Naive B cell (primary cell): Measurements from ENCODE around the gene SLIT1. TPM values are rescaled to one million over a fixed set of nuclear protein-coding genes. Genes with fewer than 3 reads are reported as not detected.

ENCODE experiments used
- ATAC-seq, 2 donors: fragments of 150-1000 bp; cut with Tn5 transposase; 2 replicates each; pipeline ENCODE4 v1.10.0; 2021; ENCODE audit warnings: low read depth in 2 of 2, mild to moderate bottlenecking in 2 of 2, moderate library complexity in 2 of 2
- DNase-seq: peaks from one replicate; pipeline ENCODE4 v3.0.0; 2022
- H3K27ac Mint-ChIP-seq, 6 donors: one replicate each; pipeline ENCODE4 v1.8.0; 2020 to 2022; ENCODE audit warnings: mild to moderate bottlenecking in 6 of 6, mixed read lengths in 6 of 6, moderate library complexity in 5 of 6, inconsistent platforms in 2 of 6
- H3K27me3 Mint-ChIP-seq, 3 donors: one replicate each; pipeline ENCODE4 v1.8.0; 2021 to 2022; ENCODE audit warnings: mixed read lengths in 3 of 3, mild to moderate bottlenecking in 1 of 3
- H3K36me3 Mint-ChIP-seq, 2 donors: one replicate each; pipeline ENCODE4 v1.8.0; 2020 to 2022; ENCODE audit warnings: mixed read lengths in 2 of 2, inconsistent platforms in 1 of 2, mild to moderate bottlenecking in 1 of 2
- H3K4me1 Mint-ChIP-seq, 3 donors: one replicate each; pipeline ENCODE4 v1.8.0; 2020 to 2022; ENCODE audit warnings: mixed read lengths in 3 of 3, inconsistent platforms in 1 of 3, mild to moderate bottlenecking in 1 of 3, moderate library complexity in 1 of 3
- H3K4me3 Mint-ChIP-seq, 8 donors: one replicate each; pipeline ENCODE4 v1.8.0; 2020 to 2022; ENCODE audit warnings: mild to moderate bottlenecking in 8 of 8, mixed read lengths in 8 of 8, moderate library complexity in 8 of 8, inconsistent platforms in 2 of 8
- H3K9me3 Mint-ChIP-seq, 7 donors: one replicate each; pipeline ENCODE4 v1.8.0; 2020 to 2022; ENCODE audit warnings: mixed read lengths in 7 of 7, mild to moderate bottlenecking in 5 of 7, inconsistent platforms in 2 of 7, moderate library complexity in 1 of 7
- polyA plus RNA-seq, 6 donors: library from polyadenylated mRNA; unstranded; fragments of 300-500 nt; fragmentation: Illumina TruSeq; gene quantifications; one replicate each; pipeline ENCODE4 v1.2.3, GENCODE V29; 2021; ENCODE audit warnings: low read depth in 6 of 6

The SLIT1 gene
- polyA plus RNA-seq, 6 donors from 2014 or later, result 0.07 to 0.08 TPM; not detected in 4

GRCh38 chr10:97123765-97124164 is 62.0 kb downstream of the SLIT1 start:
- H3K4me1 Mint-ChIP-seq, result no peaks in the 10 kb centered on the region
- no peak overlapping the region for H3K4me3 Mint-ChIP-seq
- H3K36me3 Mint-ChIP-seq, result no peaks in the 10 kb centered on the region
- H3K27me3 Mint-ChIP-seq, result peaks cover 16 to 36% (median 34%) of the 10 kb centered on the region in 3 donors
- ATAC-seq, result no peak
- no peaks in the 10 kb centered on the region for H3K9me3 Mint-ChIP-seq
- H3K27ac Mint-ChIP-seq, result no peak overlapping the region
- DNase-seq, result no peak

- peaks cover 0 to 1% (median 0%) of the 10 kb centered on the region in 3 donors for H3K4me1 Mint-ChIP-seq
- H3K9me3 Mint-ChIP-seq, result no peaks in the 10 kb centered on the region
- peaks cover 20 to 39% (median 26%) of the 10 kb centered on the region in 3 donors for H3K27me3 Mint-ChIP-seq
- ATAC-seq (no peak), DNase-seq (no peak)
- H3K27ac Mint-ChIP-seq, result no peak overlapping the region
- H3K4me3 Mint-ChIP-seq, result no peak overlapping the region
- H3K36me3 Mint-ChIP-seq, result no peaks in the 10 kb centered on the region
These were observed 64.7 kb downstream of the SLIT1 start for GRCh38 chr10:97121041-97121440.

GRCh38 chr10:97120370-97120769 is 65.4 kb downstream of the SLIT1 start:
- H3K9me3 Mint-ChIP-seq, result no peaks in the 10 kb centered on the region

GRCh38 chr10:97119058-97119745 is 66.6 kb downstream of the SLIT1 start:
- H3K4me3 Mint-ChIP-seq, result no peak overlapping the region

More at GRCh38 chr10:97120370-97120769, 65.4 kb downstream of the SLIT1 start:
- peaks cover 20 to 46% (median 26%) of the 10 kb centered on the region in 3 donors for H3K27me3 Mint-ChIP-seq
- DNase-seq, result no peak
- H3K27ac Mint-ChIP-seq, result no peak overlapping the region
- peaks cover 0 to 4% (median 0%) of the 10 kb centered on the region in 3 donors for H3K4me1 Mint-ChIP-seq
- H3K36me3 Mint-ChIP-seq, result no peaks in the 10 kb centered on the region
- ATAC-seq, result no peak
- H3K4me3 Mint-ChIP-seq, result no peak overlapping the region

GRCh38 chr10:97117372-97117771 is 68.4 kb downstream of the SLIT1 start:
- Mint-ChIP-seq H3K27ac (no peak overlapping the region), H3K9me3 (peaks cover 0 to 2% (median 0%) of the 10 kb centered on the region in 7 donors), H3K4me3 (no peak overlapping the region), H3K36me3 (no peaks in the 10 kb centered on the region), H3K4me1 (peaks cover 0 to 4% (median 0%) of the 10 kb centered on the region in 3 donors), H3K27me3 (peaks cover 13 to 33% (median 16%) of the 10 kb centered on the region in 3 donors)
- DNase-seq (no peak), ATAC-seq (no peak)

More at GRCh38 chr10:97119058-97119745, 66.6 kb downstream of the SLIT1 start:
- ATAC-seq, result no peak
- Mint-ChIP-seq H3K27me3 (peaks cover 16 to 40% (median 21%) of the 10 kb centered on the region in 3 donors), H3K36me3 (no peaks in the 10 kb centered on the region), H3K9me3 (peaks cover 0 to 2% (median 0%) of the 10 kb centered on the region in 7 donors), H3K4me1 (peaks cover 0 to 4% (median 0%) of the 10 kb centered on the region in 3 donors), H3K27ac (no peak overlapping the region)
- DNase-seq, result no peak

- Mint-ChIP-seq H3K36me3 (no peaks in the 10 kb centered on the region), H3K4me1 (peaks cover 0 to 4% (median 0%) of the 10 kb centered on the region in 3 donors), H3K27ac (no peak overlapping the region), H3K4me3 (no peak overlapping the region), H3K27me3 (peaks cover 16 to 33% (median 19%) of the 10 kb centered on the region in 3 donors), H3K9me3 (peaks cover 0 to 2% (median 0%) of the 10 kb centered on the region in 7 donors)
- DNase-seq, result no peak
- no peak for ATAC-seq
These were observed 69.1 kb downstream of the SLIT1 start for GRCh38 chr10:97116462-97117162.

GRCh38 chr10:97115846-97116245 is 69.9 kb downstream of the SLIT1 start:
- ATAC-seq, result no peak
- Mint-ChIP-seq H3K27ac (no peak overlapping the region), H3K36me3 (no peaks in the 10 kb centered on the region), H3K9me3 (peaks cover 0 to 2% (median 0%) of the 10 kb centered on the region in 7 donors), H3K4me1 (peaks cover 0 to 4% (median 0%) of the 10 kb centered on the region in 3 donors), H3K4me3 (no peak overlapping the region), H3K27me3 (peaks cover 12 to 25% (median 15%) of the 10 kb centered on the region in 3 donors)
- DNase-seq, result no peak

- no peaks in the 10 kb centered on the region for H3K36me3 Mint-ChIP-seq
- H3K27ac Mint-ChIP-seq, result no peak overlapping the region
- H3K4me3 Mint-ChIP-seq, result no peak overlapping the region
- peaks cover 0 to 2% (median 0%) of the 10 kb centered on the region in 7 donors for H3K9me3 Mint-ChIP-seq
- H3K4me1 Mint-ChIP-seq, result peaks cover 0 to 4% (median 0%) of the 10 kb centered on the region in 3 donors
- DNase-seq (no peak), ATAC-seq (no peak)
- H3K27me3 Mint-ChIP-seq, result peaks cover 8 to 30% (median 17%) of the 10 kb centered on the region in 3 donors
These were observed 74.1 kb downstream of the SLIT1 start for GRCh38 chr10:97111615-97112014.

GRCh38 chr10:97109547-97109946 is 76.2 kb downstream of the SLIT1 start:
- ATAC-seq, result no peak
- H3K36me3 Mint-ChIP-seq, result no peaks in the 10 kb centered on the region
- no peak overlapping the region for H3K4me3 Mint-ChIP-seq
- no peak overlapping the region for H3K27ac Mint-ChIP-seq
- no peaks in the 10 kb centered on the region for H3K9me3 Mint-ChIP-seq
- H3K27me3 Mint-ChIP-seq, result peaks cover 17 to 37% (median 22%) of the 10 kb centered on the region in 3 donors
- no peaks in the 10 kb centered on the region for H3K4me1 Mint-ChIP-seq
- no peak for DNase-seq

GRCh38 chr10:97107551-97107950 is 78.2 kb downstream of the SLIT1 start:
- ATAC-seq (no peak), DNase-seq (no peak)
- H3K36me3 Mint-ChIP-seq, result no peaks in the 10 kb centered on the region
- no peak overlapping the region for H3K4me3 Mint-ChIP-seq
- H3K27ac Mint-ChIP-seq, result no peak overlapping the region
- H3K27me3 Mint-ChIP-seq, result peaks cover 23 to 48% (median 25%) of the 10 kb centered on the region in 3 donors
- no peaks in the 10 kb centered on the region for H3K4me1 Mint-ChIP-seq
- no peaks in the 10 kb centered on the region for H3K9me3 Mint-ChIP-seq

- Mint-ChIP-seq H3K4me3 (no peak overlapping the region), H3K36me3 (no peaks in the 10 kb centered on the region), H3K27me3 (peaks cover 17 to 40% (median 25%) of the 10 kb centered on the region in 3 donors), H3K4me1 (no peaks in the 10 kb centered on the region), H3K27ac (peak overlapping the region in 2 of 6 donors; percentile 11 to 63), H3K9me3 (no peaks in the 10 kb centered on the region)
- DNase-seq (no peak), ATAC-seq (no peak)
These were observed 79.6 kb downstream of the SLIT1 start for GRCh38 chr10:97106207-97106606.

- no peak overlapping the region for H3K27ac Mint-ChIP-seq
- ATAC-seq, result no peak
- DNase-seq, result no peak
- H3K4me3 Mint-ChIP-seq, result no peak overlapping the region
- H3K36me3 Mint-ChIP-seq, result no peaks in the 10 kb centered on the region
- no peaks in the 10 kb centered on the region for H3K9me3 Mint-ChIP-seq
- no peaks in the 10 kb centered on the region for H3K4me1 Mint-ChIP-seq
- peaks cover 14 to 40% (median 25%) of the 10 kb centered on the region in 3 donors for H3K27me3 Mint-ChIP-seq
These were observed 80.5 kb downstream of the SLIT1 start for GRCh38 chr10:97105303-97105702.

- H3K36me3 Mint-ChIP-seq, result no peaks in the 10 kb centered on the region
- H3K4me3 Mint-ChIP-seq, result no peak overlapping the region
- ATAC-seq (no peak), DNase-seq (no peak)
- H3K27me3 Mint-ChIP-seq, result peaks cover 19 to 55% (median 29%) of the 10 kb centered on the region in 3 donors
- H3K9me3 Mint-ChIP-seq, result no peaks in the 10 kb centered on the region
- no peaks in the 10 kb centered on the region for H3K4me1 Mint-ChIP-seq
- no peak overlapping the region for H3K27ac Mint-ChIP-seq
These were observed 82.3 kb downstream of the SLIT1 start for GRCh38 chr10:97103316-97104080.
